ENCODE measurements around the gene ZNF319. TPM values are rescaled to one million over a fixed set of nuclear protein-coding genes. Genes with fewer than 3 reads are reported as not detected.

ZNF319 gene
- polyA plus RNA-seq, 3 donors = 1.9 to 11.5 (median 4.7) TPM

GRCh38 chr16:57970970-57971369 lies 29.5 kb downstream of the ZNF319 start, which contains the start of gene CNGB1:
TSS of gene CNGB1 (minus strand) at chr16:57971128. CDS start at chr16:57967286, 3,842 bp downstream.
- Histone ChIP-seq H3K9ac (ENCODE audit: insufficient read depth, low read length, poor library complexity, severe bottlenecking) (no peak within 1 kb of the TSS), H3K79me2 (ENCODE audit: insufficient read depth, low read length) (no peaks in the 10 kb centered on the region), H3K4me1 (ENCODE audit: control insufficient read depth in 1 of 2, insufficient read depth in 2 of 2, low read length in 2 of 2) (no peaks in the 10 kb centered on the region), H4K20me1 (ENCODE audit: insufficient read depth, low read length) (no peaks in the 10 kb centered on the region), H3K27ac (ENCODE audit: low read depth in 1 of 2, low read length in 2 of 2) (no peak within 1 kb of the TSS), H3K36me3 (replicated peaks in 1 of 2; ENCODE audit: control insufficient read depth in 1 of 2, insufficient read depth in 2 of 2, low read length in 2 of 2) (no peaks in the 10 kb centered on the region), H3K27me3 (ENCODE audit: control insufficient read depth in 2 of 2, insufficient read depth in 2 of 2, low read length in 2 of 2) (no peaks in the 10 kb centered on the region), H3K4me2 (replicated peaks; ENCODE audit: extremely low read depth, low read length, poor library complexity, severe bottlenecking) (no peak within 1 kb of the TSS), H3K9me3 (replicated peaks in 1 of 2; ENCODE audit: control insufficient read depth in 1 of 2, insufficient read depth in 1 of 2, low read length in 2 of 2) (no peaks in the 10 kb centered on the region), H3K4me3 (replicated peaks in 1 of 3; ENCODE audit: low read depth in 2 of 3, low read length in 3 of 3) (no peak within 1 kb of the TSS), H2AFZ (ENCODE audit: insufficient read depth, low read depth, low read length, poor library complexity, severe bottlenecking) (no peak within 1 kb of the TSS)
- intact Hi-C loops (cut with micrococcal nuclease) = no loop called here
- Mint-ChIP-seq H3K4me1 (peaks cover 3% of the 10 kb centered on the region), H3K36me3 (no peaks in the 10 kb centered on the region), H3K9me3 (peaks cover 0 to 1% (median 0%) of the 10 kb centered on the region in 7 donors), H3K27me3 (ENCODE audit: low read depth in 3 of 3) (peaks cover 0 to 9% (median 4%) of the 10 kb centered on the region in 3 donors), H3K27ac (peak within 1 kb of the TSS in 2 of 7 donors; percentile 19 to 26), H3K4me3 (no peak within 1 kb of the TSS)
- WGBS (ENCODE audit: insufficient coverage) = 92% methylated on average over 2 of the region's 6 CpGs
- no peak for TF ChIP-seq CTCF (IDR thresholded peaks at IDR 0.05)
- DNase-seq = no peak

GRCh38 chr16:57970319-57970718 lies 30.2 kb downstream of the ZNF319 start:
- no peak for TF ChIP-seq CTCF (IDR thresholded peaks at IDR 0.05)
- Mint-ChIP-seq H3K27me3 (ENCODE audit: low read depth in 3 of 3) (peaks cover 0 to 11% (median 4%) of the 10 kb centered on the region in 3 donors), H3K4me3 (no peak overlapping the region), H3K9me3 (peaks cover 0 to 1% (median 0%) of the 10 kb centered on the region in 7 donors), H3K27ac (peak overlapping the region in 1 of 7 donors; percentile 19), H3K36me3 (no peaks in the 10 kb centered on the region), H3K4me1 (peaks cover 3% of the 10 kb centered on the region)
- Histone ChIP-seq H3K9me3 (replicated peaks in 1 of 2; ENCODE audit: control insufficient read depth in 1 of 2, insufficient read depth in 1 of 2, low read length in 2 of 2) (no peaks in the 10 kb centered on the region), H3K4me3 (replicated peaks in 1 of 3; ENCODE audit: low read depth in 2 of 3, low read length in 3 of 3) (no peak overlapping the region), H3K4me2 (replicated peaks; ENCODE audit: extremely low read depth, low read length, poor library complexity, severe bottlenecking) (no peak overlapping the region), H3K27me3 (ENCODE audit: control insufficient read depth in 2 of 2, insufficient read depth in 2 of 2, low read length in 2 of 2) (no peaks in the 10 kb centered on the region), H4K20me1 (ENCODE audit: insufficient read depth, low read length) (no peaks in the 10 kb centered on the region), H2AFZ (ENCODE audit: insufficient read depth, low read depth, low read length, poor library complexity, severe bottlenecking) (no peak overlapping the region), H3K9ac (ENCODE audit: insufficient read depth, low read length, poor library complexity, severe bottlenecking) (no peak overlapping the region), H3K27ac (ENCODE audit: low read depth in 1 of 2, low read length in 2 of 2) (no peak overlapping the region), H3K79me2 (ENCODE audit: insufficient read depth, low read length) (no peaks in the 10 kb centered on the region), H3K4me1 (ENCODE audit: control insufficient read depth in 1 of 2, insufficient read depth in 2 of 2, low read length in 2 of 2) (no peaks in the 10 kb centered on the region), H3K36me3 (replicated peaks in 1 of 2; ENCODE audit: control insufficient read depth in 1 of 2, insufficient read depth in 2 of 2, low read length in 2 of 2) (no peaks in the 10 kb centered on the region)
- intact Hi-C loops (cut with micrococcal nuclease) = no loop called here
- no peak for DNase-seq
- WGBS (ENCODE audit: insufficient coverage) = 93% methylated on average over 10 of the region's 13 CpGs

All from CD14-positive monocyte (primary cell).